Neural cell (in vitro differentiated cells): ENCODE measurements around the gene KCNK13. TPM values are rescaled to one million over a fixed set of nuclear protein-coding genes. Genes with fewer than 3 reads are reported as not detected.

Source experiments
- H2AFZ ChIP-seq: fragments of 200-600, 300-800 bp; sonication (generic), shearing (Covaris generic); 2 replicates; pipeline ENCODE4 v1.6.0; 2014; ENCODE audit warnings: low read depth, mild to moderate bottlenecking, antibody characterized with exemption, low read length, moderate library complexity
- H3F3A ChIP-seq: fragments of 200-600 bp; shearing (Covaris generic); 2 replicates; pipeline ENCODE4 v1.6.1; 2016; ENCODE audit warnings: mild to moderate bottlenecking, moderate library complexity, mixed read lengths, antibody characterized with exemption, low read length; ENCODE audit not compliant: insufficient read depth, poor library complexity, severe bottlenecking
- H3K27ac ChIP-seq: fragments of 200-600, 300-800 bp; sonication (generic), shearing (Covaris generic); 2 replicates; pipeline ENCODE4 v1.5.1; 2014; ENCODE audit warnings: mild to moderate bottlenecking, low read length, moderate library complexity
- H3K27me3 ChIP-seq: fragments of 300-800, 200-600 bp; sonication (generic), shearing (Covaris generic); 2 replicates; pipeline ENCODE4 v1.6.0; 2014; ENCODE audit warnings: mild to moderate bottlenecking, low read depth, low read length, moderate library complexity; ENCODE audit not compliant: insufficient read depth
- H3K36me3 ChIP-seq: fragments of 300-800, 200-600 bp; sonication (generic), shearing (Covaris generic); 2 replicates; pipeline ENCODE4 v1.5.1; 2014; ENCODE audit warnings: mild to moderate bottlenecking, antibody characterized with exemption, low read length, moderate library complexity; ENCODE audit not compliant: insufficient read depth
- H3K4me2 ChIP-seq: fragments of 300-800, 200-600 bp; sonication (generic), shearing (Covaris generic); 2 replicates; pipeline ENCODE4 v1.6.0; 2014; ENCODE audit warnings: mild to moderate bottlenecking, low read length
- H3K4me3 ChIP-seq: fragments of 300-800, 200-600 bp; sonication (generic), shearing (Covaris generic); 2 replicates; pipeline ENCODE4 v1.5.1; 2014; ENCODE audit warnings: mild to moderate bottlenecking, low read length, moderate library complexity
- H3K79me2 ChIP-seq: fragments of 200-600 bp; shearing (Covaris generic); replicated peaks from 2 replicates; pipeline ENCODE4 v1.6.0; 2014; ENCODE audit warnings: mild to moderate bottlenecking, low read length, moderate library complexity; ENCODE audit not compliant: insufficient read depth
- H3K9ac ChIP-seq: fragments of 300-800, 200-600 bp; sonication (generic), shearing (Covaris generic); 2 replicates; pipeline ENCODE4 v1.6.1; 2016; ENCODE audit warnings: mild to moderate bottlenecking, low read length, mixed read lengths
- H3K9me2 ChIP-seq: fragments of 200-600 bp; shearing (Covaris generic); 2 replicates; pipeline ENCODE4 v1.6.1; 2016; ENCODE audit warnings: mild to moderate bottlenecking, low read length, mixed read lengths; ENCODE audit not compliant: insufficient read depth
- H3K9me3 ChIP-seq: fragments of 200-600, 300-800 bp; sonication (generic), shearing (Covaris generic); 2 replicates; pipeline ENCODE4 v1.6.1; 2016; ENCODE audit warnings: mild to moderate bottlenecking, mixed run types, low read length, moderate library complexity, mixed read lengths
- H4K20me1 ChIP-seq: fragments of 200-600 bp; shearing (Covaris generic); 2 replicates; pipeline ENCODE4 v1.6.1; 2016; ENCODE audit warnings: mild to moderate bottlenecking, mixed run types; ENCODE audit not compliant: insufficient read depth
- EP300 ChIP-seq: fragments of 450-650 bp; conservative IDR thresholded peaks from 2 replicates; pipeline ENCODE4 v1.6.1; 2014; ENCODE audit warnings: antibody characterized with exemption, mild to moderate bottlenecking, moderate library complexity; ENCODE audit not compliant: poor library complexity, severe bottlenecking
- EZH2 ChIP-seq: fragments of 200-600, 300-800 bp; shearing (Covaris generic), sonication (generic); IDR thresholded peaks from 2 replicates; pipeline ENCODE4 v1.6.1; 2014; ENCODE audit warnings: antibody characterized with exemption, low read length, borderline replicate concordance, mild to moderate bottlenecking; ENCODE audit not compliant: insufficient read depth, poor library complexity, severe bottlenecking
- MXI1 ChIP-seq: fragments of 450-650 bp; conservative IDR thresholded peaks from 2 replicates; pipeline ENCODE4 v1.6.1; 2014; ENCODE audit warnings: antibody characterized with exemption, mild to moderate bottlenecking; ENCODE audit not compliant: poor library complexity, severe bottlenecking
- POLR2AphosphoS5 ChIP-seq: IDR thresholded peaks from 2 replicates; pipeline ENCODE4 v1.6.1; 2012
- RAD21 ChIP-seq: fragments of 450-650 bp; conservative IDR thresholded peaks from 2 replicates; pipeline ENCODE4 v1.6.1; 2014; ENCODE audit warnings: antibody characterized with exemption, mild to moderate bottlenecking, moderate library complexity
- SMC3 ChIP-seq: fragments of 450-650 bp; conservative IDR thresholded peaks from 2 replicates; pipeline ENCODE4 v1.6.1; 2014; ENCODE audit warnings: antibody characterized with exemption, mild to moderate bottlenecking, moderate library complexity; ENCODE audit not compliant: poor library complexity
- TAF1 ChIP-seq: IDR thresholded peaks from 2 replicates; pipeline ENCODE4 v1.6.1; 2012; ENCODE audit warnings: low read depth
- polyA plus RNA-seq: library from polyadenylated mRNA; depleted of rRNA; stranded (reverse); fragments of >200 nt; gene quantifications from 2 replicates; pipeline ENCODE4 v1.2.3, GENCODE V29; 2014
- TF ChIP-seq, protein P1 (sequence below): IDR thresholded peaks from 2 replicates; pipeline ENCODE4 v1.6.1; 2012; ENCODE audit warnings: borderline replicate concordance
- TF ChIP-seq, protein P2 (sequence below): fragments of 450-650 bp; IDR thresholded peaks from 2 replicates; pipeline ENCODE4 v1.5.1; 2014; ENCODE audit warnings: antibody characterized with exemption, mild to moderate bottlenecking, moderate library complexity; ENCODE audit not compliant: poor library complexity, severe bottlenecking

Gene KCNK13
- polyA plus RNA-seq, 1 donor from 2014 or later, result 0.11 TPM

DNA sequence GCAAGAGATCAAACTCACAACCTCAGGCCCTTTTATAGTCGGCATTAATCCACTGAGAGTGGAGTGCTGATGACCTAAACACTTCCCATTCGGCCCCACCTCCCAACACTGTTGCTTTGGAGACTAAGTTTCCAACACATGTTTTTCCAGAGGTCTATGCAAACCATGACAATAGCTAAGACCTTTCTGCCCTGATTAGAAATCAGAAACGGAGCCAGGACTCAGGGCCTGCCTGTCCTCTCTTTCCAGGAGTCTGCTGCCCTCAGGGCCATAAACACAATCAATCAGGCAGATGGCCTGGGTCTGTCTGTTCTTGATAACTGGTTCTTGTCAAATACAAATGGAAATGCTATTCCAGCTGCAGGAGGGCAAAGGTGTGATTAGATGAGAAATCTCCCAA is 97.4 kb downstream of the KCNK13 start:
- H3K27me3 ChIP-seq, result no peaks in the 10 kb centered on the region
- H3K36me3 ChIP-seq, result no peaks in the 10 kb centered on the region
- H2AFZ ChIP-seq, result no peak overlapping the region
- H3F3A ChIP-seq, result no peaks in the 10 kb centered on the region
- H3K9me3 ChIP-seq, result no peaks in the 10 kb centered on the region
- no peaks in the 10 kb centered on the region for H3K9me2 ChIP-seq
- H3K79me2 ChIP-seq, result no peaks in the 10 kb centered on the region
- no peak overlapping the region for H3K9ac ChIP-seq
- no peak for TF ChIP-seq TAF1
- TF ChIP-seq SMC3, result no peak
- TF ChIP-seq EZH2, result no peak
- H3K27ac ChIP-seq, result no peak overlapping the region
- no peaks in the 10 kb centered on the region for H4K20me1 ChIP-seq
- H3K4me2 ChIP-seq, result no peak overlapping the region
- H3K4me3 ChIP-seq, result no peak overlapping the region

DNA sequence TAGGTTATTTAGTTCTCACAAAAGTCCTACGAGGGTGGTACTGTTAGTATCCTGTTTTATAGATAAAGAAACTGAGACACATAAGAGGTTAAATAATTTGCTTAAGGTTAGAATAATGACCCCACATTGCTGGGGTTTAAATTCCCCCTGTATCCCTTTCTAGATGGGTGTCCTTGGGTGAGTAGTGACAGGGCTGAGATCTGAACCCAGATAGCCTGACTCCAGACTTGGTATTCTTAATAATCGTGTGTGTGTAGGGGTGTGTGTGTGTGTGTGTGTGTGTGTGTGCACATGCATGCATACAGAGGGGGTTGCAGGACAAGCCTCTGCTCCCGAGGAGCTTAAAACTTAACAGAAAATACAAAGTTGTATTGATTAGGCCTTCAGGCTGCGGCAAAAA is 97.9 kb downstream of the KCNK13 start:
- no peak overlapping the region for H3K4me3 ChIP-seq
- no peaks in the 10 kb centered on the region for H3K9me2 ChIP-seq
- TF ChIP-seq TAF1 (no peak), EP300 (no peak), MXI1 (no peak), POLR2AphosphoS5 (no peak), EZH2 (no peak), SMC3 (no peak)
- TF ChIP-seq, protein P1, sequence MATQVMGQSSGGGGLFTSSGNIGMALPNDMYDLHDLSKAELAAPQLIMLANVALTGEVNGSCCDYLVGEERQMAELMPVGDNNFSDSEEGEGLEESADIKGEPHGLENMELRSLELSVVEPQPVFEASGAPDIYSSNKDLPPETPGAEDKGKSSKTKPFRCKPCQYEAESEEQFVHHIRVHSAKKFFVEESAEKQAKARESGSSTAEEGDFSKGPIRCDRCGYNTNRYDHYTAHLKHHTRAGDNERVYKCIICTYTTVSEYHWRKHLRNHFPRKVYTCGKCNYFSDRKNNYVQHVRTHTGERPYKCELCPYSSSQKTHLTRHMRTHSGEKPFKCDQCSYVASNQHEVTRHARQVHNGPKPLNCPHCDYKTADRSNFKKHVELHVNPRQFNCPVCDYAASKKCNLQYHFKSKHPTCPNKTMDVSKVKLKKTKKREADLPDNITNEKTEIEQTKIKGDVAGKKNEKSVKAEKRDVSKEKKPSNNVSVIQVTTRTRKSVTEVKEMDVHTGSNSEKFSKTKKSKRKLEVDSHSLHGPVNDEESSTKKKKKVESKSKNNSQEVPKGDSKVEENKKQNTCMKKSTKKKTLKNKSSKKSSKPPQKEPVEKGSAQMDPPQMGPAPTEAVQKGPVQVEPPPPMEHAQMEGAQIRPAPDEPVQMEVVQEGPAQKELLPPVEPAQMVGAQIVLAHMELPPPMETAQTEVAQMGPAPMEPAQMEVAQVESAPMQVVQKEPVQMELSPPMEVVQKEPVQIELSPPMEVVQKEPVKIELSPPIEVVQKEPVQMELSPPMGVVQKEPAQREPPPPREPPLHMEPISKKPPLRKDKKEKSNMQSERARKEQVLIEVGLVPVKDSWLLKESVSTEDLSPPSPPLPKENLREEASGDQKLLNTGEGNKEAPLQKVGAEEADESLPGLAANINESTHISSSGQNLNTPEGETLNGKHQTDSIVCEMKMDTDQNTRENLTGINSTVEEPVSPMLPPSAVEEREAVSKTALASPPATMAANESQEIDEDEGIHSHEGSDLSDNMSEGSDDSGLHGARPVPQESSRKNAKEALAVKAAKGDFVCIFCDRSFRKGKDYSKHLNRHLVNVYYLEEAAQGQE, result no peak
- no peak overlapping the region for H2AFZ ChIP-seq
- H3K9ac ChIP-seq, result no peak overlapping the region
- no peaks in the 10 kb centered on the region for H4K20me1 ChIP-seq
- no peaks in the 10 kb centered on the region for H3K79me2 ChIP-seq
- H3K27me3 ChIP-seq, result no peaks in the 10 kb centered on the region
- no peaks in the 10 kb centered on the region for H3K36me3 ChIP-seq
- no peak overlapping the region for H3K27ac ChIP-seq
- no peaks in the 10 kb centered on the region for H3F3A ChIP-seq
- no peak overlapping the region for H3K4me2 ChIP-seq
- H3K9me3 ChIP-seq, result no peaks in the 10 kb centered on the region

DNA sequence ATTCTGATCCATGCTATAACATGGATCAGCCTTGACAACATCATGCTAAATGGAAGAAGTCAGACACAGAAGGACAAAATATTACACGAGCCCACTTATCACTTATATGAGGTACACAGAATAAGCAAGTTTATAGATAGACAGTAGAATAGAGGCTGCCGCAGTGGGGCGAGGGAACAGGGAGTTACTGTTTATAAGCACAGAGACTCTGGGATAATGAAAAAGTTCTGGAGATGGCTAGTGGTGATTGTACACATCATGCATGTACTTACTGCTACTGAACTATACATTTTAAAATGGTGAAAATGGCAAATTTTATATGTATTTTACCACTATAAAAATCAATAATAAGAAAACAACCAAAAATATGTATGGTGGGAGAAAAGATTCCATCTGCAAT is 99.3 kb downstream of the KCNK13 start:
- Histone ChIP-seq H3F3A (no peaks in the 10 kb centered on the region), H3K4me2 (no peak overlapping the region), H4K20me1 (no peaks in the 10 kb centered on the region), H3K27ac (no peak overlapping the region), H3K27me3 (no peaks in the 10 kb centered on the region), H3K4me3 (no peak overlapping the region), H3K9me3 (no peaks in the 10 kb centered on the region), H3K79me2 (no peaks in the 10 kb centered on the region), H3K9ac (no peak overlapping the region), H2AFZ (no peak overlapping the region), H3K36me3 (no peaks in the 10 kb centered on the region), H3K9me2 (no peaks in the 10 kb centered on the region)
- TF ChIP-seq POLR2AphosphoS5 (no peak), MXI1 (no peak), EP300 (no peak), SMC3 (no peak), TAF1 (no peak), EZH2 (no peak), RAD21 (no peak)
- TF ChIP-seq, protein P1, result no peak
- TF ChIP-seq, protein P2, sequence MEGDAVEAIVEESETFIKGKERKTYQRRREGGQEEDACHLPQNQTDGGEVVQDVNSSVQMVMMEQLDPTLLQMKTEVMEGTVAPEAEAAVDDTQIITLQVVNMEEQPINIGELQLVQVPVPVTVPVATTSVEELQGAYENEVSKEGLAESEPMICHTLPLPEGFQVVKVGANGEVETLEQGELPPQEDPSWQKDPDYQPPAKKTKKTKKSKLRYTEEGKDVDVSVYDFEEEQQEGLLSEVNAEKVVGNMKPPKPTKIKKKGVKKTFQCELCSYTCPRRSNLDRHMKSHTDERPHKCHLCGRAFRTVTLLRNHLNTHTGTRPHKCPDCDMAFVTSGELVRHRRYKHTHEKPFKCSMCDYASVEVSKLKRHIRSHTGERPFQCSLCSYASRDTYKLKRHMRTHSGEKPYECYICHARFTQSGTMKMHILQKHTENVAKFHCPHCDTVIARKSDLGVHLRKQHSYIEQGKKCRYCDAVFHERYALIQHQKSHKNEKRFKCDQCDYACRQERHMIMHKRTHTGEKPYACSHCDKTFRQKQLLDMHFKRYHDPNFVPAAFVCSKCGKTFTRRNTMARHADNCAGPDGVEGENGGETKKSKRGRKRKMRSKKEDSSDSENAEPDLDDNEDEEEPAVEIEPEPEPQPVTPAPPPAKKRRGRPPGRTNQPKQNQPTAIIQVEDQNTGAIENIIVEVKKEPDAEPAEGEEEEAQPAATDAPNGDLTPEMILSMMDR, result no peak
